HG03139 (cell line): ENCODE results near the gene CNTFR.
A peak's percentile ranks its signal among the peaks of the same experiment; 100 is the strongest.

ENCODE experiments used
- ATAC-seq: cut with Tn5 transposase; IDR thresholded peaks from one replicate; pipeline ENCODE4 v1.9.1; 2021; ENCODE audit not compliant: unreplicated experiment

Gene CNTFR

DNA sequence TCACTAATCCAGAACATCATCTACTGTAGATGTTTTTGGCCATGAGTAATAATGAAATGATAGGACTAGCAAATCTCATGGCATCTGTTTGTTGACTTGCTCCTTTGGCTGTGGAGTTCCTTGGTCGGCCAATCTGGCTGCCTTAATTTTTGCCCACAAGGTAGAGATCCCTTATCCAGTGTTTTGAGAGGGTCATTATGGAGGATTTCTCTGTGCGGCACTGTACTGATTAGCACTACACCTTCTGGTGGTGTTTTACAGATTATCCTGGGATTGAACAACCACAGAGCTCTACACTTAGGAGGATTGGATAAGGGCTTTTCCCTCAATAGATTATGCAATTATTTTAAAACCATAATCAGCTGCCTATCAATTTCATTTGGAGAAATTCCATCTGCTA is 63.5 kb downstream of the CNTFR start:
- ATAC-seq, result no peak

DNA sequence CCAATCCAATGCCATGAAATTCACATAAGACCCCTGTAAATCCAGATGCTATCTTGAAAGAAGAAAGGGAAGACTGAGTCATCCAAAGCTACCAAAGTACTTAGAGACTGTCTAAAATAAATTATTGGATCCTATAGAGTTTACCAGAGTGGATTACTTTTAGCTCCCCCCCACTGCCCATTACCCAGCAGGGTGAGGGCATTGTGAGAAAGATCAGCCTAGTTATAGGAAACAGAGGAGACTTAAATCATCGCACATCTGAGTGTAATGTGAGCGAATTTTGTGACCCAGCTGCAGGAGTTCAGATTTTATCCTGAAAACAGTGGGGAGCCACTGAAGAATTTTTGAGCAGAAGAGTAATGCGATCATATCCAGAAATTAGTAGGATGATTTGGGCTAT is 65.2 kb downstream of the CNTFR start:
- no peak for ATAC-seq

DNA sequence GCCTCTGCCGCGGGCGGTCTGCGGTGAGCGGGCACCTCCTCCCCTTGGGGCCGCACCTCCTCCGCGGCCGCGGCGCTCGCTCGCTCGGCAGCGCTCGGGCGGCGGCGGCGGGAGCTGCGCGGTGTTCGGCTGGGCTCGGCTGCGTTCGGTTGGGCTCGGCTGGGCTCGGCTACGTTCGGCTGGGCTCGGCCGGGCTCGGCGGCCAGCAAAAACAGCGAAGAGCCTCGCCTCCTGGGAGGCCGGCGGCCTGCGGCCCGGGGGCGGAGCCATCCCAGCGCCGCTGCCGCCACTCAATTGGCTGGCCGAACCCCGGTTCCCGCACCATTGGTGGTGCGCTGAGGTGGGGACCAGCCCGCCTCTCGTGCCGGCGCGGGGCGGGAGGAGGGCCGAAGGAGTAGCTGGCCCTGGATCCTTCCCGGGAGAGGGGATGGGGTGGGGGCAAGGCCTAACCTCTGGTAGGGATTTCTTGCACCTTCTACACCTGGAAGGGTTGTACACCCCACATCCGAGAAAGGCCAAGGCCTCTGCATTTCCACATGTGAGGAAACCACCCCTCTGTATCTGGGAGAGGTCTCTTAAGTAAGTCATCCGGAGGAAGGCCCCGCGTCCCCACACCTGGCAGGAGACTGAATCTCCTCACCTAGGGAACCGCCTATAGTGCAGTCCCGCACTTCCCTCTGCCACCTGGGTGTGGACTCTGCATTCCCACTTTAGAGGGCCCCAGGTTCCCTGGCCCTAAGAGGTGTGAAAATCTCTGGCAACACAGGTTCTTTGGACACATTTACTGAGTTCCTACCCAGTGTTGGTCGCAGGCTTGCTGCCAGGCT is 66.3 kb downstream of the CNTFR start, which contains the start of gene ENHO:
Gene ENHO (minus strand): TSS at position 20 of the 827 bp plus-strand sequence. CDS start 1,295 bp downstream, outside the sequence.
- peak; percentile 76 for ATAC-seq

DNA sequence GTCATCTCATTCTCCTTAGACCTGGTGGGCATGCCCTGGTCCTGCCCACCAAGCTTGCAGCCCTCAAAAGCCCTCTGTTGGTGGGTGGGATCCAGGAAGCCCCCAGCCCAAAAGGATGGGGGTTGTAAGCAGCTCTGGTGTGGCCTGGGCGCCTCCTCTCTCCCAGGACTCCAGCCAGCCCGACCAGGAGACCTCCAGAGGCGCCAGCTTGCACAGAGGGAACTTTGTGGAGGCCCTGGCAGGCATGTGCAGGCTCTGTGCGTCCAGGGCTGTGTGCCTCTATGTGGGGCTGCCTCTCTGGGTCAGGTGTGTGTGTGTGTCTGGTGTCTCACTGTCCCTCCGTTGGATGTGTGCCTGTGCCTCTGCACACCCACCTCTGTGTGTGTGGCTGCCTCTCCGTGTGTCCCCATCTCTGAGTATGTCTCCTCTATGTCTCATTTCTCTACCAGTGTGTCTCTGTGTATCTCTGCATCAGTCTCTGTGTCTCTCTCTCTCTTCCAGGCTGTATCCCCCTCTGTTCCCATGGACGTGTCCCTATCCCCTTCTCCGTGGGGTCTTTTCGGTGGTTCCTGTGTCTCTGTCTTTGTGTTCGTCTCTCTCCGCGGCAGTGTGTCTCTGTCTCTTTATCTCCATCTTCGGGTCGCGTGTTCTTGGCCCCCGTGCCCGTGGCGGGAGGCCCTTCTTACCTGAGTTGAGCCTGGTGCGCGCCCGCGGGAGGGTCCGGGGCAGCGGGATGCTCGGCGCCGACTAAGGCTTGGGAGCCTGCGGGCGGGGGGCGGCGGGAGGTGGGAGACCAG is 67.2 kb downstream of the CNTFR start:
- ATAC-seq, result no peak

DNA sequence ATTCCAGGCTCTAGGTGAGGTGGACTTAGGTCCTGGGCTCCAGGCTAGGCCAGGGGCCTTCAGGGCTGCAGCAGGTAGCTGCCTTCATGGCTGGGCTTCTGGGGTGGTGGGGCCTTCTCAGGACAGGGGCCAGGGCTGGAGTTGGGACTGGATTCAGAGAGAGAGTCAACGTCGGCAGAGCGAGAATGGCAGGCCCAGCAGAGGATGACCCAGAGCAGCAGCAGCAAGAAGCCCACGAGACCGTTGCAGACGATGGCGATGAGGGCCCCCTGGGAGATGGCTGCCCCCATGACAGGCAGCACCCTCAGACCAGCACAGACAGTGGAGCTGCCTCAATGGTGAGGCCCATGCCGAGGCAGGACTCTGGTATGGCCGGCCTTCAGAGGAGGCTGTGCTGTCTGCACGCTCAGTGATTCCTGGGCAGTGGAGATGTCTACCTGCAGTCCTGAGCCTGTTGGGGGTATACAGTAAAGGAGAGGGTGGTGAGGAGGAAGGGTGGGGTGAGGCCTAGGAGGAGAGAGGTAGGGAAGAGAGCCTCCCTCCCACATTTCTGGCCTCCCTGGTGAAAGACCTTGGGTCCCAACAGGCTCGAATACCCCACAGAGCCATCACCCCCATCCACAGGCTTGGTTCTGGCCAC is 68.0 kb downstream of the CNTFR start:
- no peak for ATAC-seq

GRCh38 chr9:34520505-34521385 is 68.8 kb downstream of the CNTFR start:
- no peak for ATAC-seq

GRCh38 chr9:34520096-34520495 is 69.4 kb downstream of the CNTFR start:
- ATAC-seq, result no peak

GRCh38 chr9:34519321-34520020 is 70.1 kb downstream of the CNTFR start:
- ATAC-seq, result no peak

- ATAC-seq, result no peak
Observed at GRCh38 chr9:34518896-34519295, 70.6 kb downstream of the CNTFR start.

GRCh38 chr9:34518110-34518616 is 71.4 kb downstream of the CNTFR start:
- no peak for ATAC-seq

- no peak for ATAC-seq
Observed at GRCh38 chr9:34517185-34517584, 72.3 kb downstream of the CNTFR start.

GRCh38 chr9:34515959-34516358 is 73.6 kb downstream of the CNTFR start:
- ATAC-seq, result no peak

DNA sequence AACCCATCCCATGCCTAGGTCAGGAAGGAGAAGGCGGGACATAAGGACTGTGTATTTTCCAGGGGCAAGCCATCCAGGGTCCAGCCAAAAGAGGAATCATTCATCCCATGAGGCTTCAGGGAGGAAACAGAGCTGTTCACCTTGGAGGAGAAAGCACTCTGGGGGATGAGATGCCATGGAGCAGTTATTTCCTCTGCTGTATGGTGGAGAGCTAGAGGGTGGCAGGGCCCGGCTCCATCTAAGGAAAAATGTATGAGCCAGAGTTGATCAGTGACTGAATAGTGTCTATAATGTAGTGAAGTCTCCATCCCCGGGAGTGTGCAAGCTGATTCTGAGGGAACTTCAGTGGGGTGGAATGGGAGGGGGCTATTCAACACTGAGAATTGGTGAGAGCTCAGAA is 74.7 kb downstream of the CNTFR start:
- no peak for ATAC-seq

DNA sequence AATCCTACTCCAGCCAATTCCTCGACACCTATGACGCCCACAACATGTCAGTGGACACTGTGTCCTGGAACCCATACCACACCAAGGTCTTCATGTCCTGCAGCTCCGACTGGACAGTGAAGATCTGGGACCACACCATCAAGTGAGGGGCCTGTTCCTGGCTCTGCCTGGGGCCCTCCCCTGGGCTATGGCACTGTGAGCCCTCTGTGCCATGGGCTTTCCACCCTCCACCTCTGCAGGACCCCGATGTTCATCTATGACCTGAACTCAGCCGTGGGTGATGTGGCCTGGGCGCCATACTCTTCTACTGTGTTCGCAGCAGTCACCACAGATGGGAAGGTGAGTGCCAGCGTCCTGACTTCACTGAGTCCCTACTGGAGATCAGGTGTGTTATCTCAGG is 75.1 kb downstream of the CNTFR start:
- ATAC-seq, result no peak

- no peak for ATAC-seq
Observed at GRCh38 chr9:34513567-34514214, 75.8 kb downstream of the CNTFR start.

GRCh38 chr9:34512131-34513078 is 77.1 kb downstream of the CNTFR start:
- no peak for ATAC-seq

GRCh38 chr9:34510497-34511468 is 78.7 kb downstream of the CNTFR start:
- no peak for ATAC-seq
